HG02642 (cell line): Measurements from ENCODE around the gene TTC28.

ENCODE experiments used
- ATAC-seq: cut with Tn5 transposase; IDR thresholded peaks from one replicate; pipeline ENCODE4 v1.9.1; 2021; ENCODE audit warnings: mild to moderate bottlenecking; ENCODE audit not compliant: unreplicated experiment, poor library complexity

Gene TTC28

GRCh38 chr22:28250036-28250695 lies 429.5 kb downstream of the TTC28 start:
- no peak for ATAC-seq

- ATAC-seq, result no peak
These were observed 430.2 kb downstream of the TTC28 start for GRCh38 chr22:28249402-28249801.

GRCh38 chr22:28247667-28248363 lies 431.8 kb downstream of the TTC28 start:
- no peak for ATAC-seq

- ATAC-seq, result no peak
These were observed 432.5 kb downstream of the TTC28 start for GRCh38 chr22:28247136-28247535.

- ATAC-seq, result no peak
These were observed 433.2 kb downstream of the TTC28 start for GRCh38 chr22:28246397-28246796.

GRCh38 chr22:28245579-28246224 lies 433.9 kb downstream of the TTC28 start:
- no peak for ATAC-seq

- no peak for ATAC-seq
These were observed 434.9 kb downstream of the TTC28 start for GRCh38 chr22:28244757-28245156.

- ATAC-seq, result no peak
These were observed 436.1 kb downstream of the TTC28 start for GRCh38 chr22:28243539-28243938.

- no peak for ATAC-seq
These were observed 437.9 kb downstream of the TTC28 start for GRCh38 chr22:28241656-28242290.

GRCh38 chr22:28239941-28240340 lies 439.7 kb downstream of the TTC28 start:
- ATAC-seq, result no peak

- no peak for ATAC-seq
These were observed 441.9 kb downstream of the TTC28 start for GRCh38 chr22:28237783-28238182.

GRCh38 chr22:28237112-28237511 lies 442.5 kb downstream of the TTC28 start:
- ATAC-seq, result no peak

GRCh38 chr22:28232204-28232603 lies 447.4 kb downstream of the TTC28 start:
- no peak for ATAC-seq

- ATAC-seq, result no peak
These were observed 448.2 kb downstream of the TTC28 start for GRCh38 chr22:28231441-28231840.

- ATAC-seq, result no peak
These were observed 449.0 kb downstream of the TTC28 start for GRCh38 chr22:28230671-28231070.

- ATAC-seq, result no peak
These were observed 449.8 kb downstream of the TTC28 start for GRCh38 chr22:28229566-28230485.

GRCh38 chr22:28223826-28224225 lies 455.8 kb downstream of the TTC28 start:
- ATAC-seq, result no peak

GRCh38 chr22:28222976-28223745 lies 456.5 kb downstream of the TTC28 start:
- no peak for ATAC-seq

GRCh38 chr22:28222571-28222970 lies 457.1 kb downstream of the TTC28 start:
- ATAC-seq, result no peak
